Breast epithelium (tissue), 4 donors: Measurements from ENCODE around the gene MOCS1. TPM values are rescaled to one million over a fixed set of nuclear protein-coding genes. Genes with fewer than 3 reads are reported as not detected.
"Not testable (repeated sequence)": the region's sequence is repeated elsewhere in the genome, so short reads cannot be mapped to it uniquely, and the experiment has no call there.

ENCODE experiments used
- DNase-seq, 2 donors: peaks; one replicate each; pipeline ENCODE4 v3.0.0-alpha.2; 2019; ENCODE audit warnings: low spot score in 2 of 2
- H3K27ac ChIP-seq, 2 donors: fragments of 200-600 bp; sonication (generic) in 1 of 2; one replicate each; pipeline ENCODE4 v1.5.1; 2016 to 2019; ENCODE audit warnings: mild to moderate bottlenecking in 1 of 2
- H3K27me3 ChIP-seq, 2 donors: fragments of 200-600 bp; sonication (generic) in 1 of 2; one replicate each; pipeline versions ENCODE4 v1.5.1 to v1.6.0; 2017 to 2019; ENCODE audit warnings: control low read depth in 1 of 2, mild to moderate bottlenecking in 1 of 2
- H3K36me3 ChIP-seq: fragments of 200-600 bp; one replicate; pipeline ENCODE4 v1.5.1; 2019
- H3K4me1 ChIP-seq, 2 donors: fragments of 200-600 bp; sonication (generic); one replicate each; pipeline ENCODE4 v1.5.1; 2016 to 2019; ENCODE audit warnings: control low read depth in 1 of 2
- H3K4me3 ChIP-seq, 3 donors: fragments of 200-600 bp; sonication (generic); 1 replicate in 2 of 3; 2 replicates in 1 of 3; pipeline ENCODE4 v1.5.1; 2016 to 2019; ENCODE audit warnings: mild to moderate bottlenecking in 3 of 3, moderate library complexity in 2 of 3
- H3K9me3 ChIP-seq, 2 donors: fragments of 200-600 bp; sonication (generic) in 1 of 2; one replicate each; pipeline ENCODE4 v1.5.1; 2016 to 2019; ENCODE audit warnings: control low read depth in 1 of 2
- POLR2A ChIP-seq: fragments of 450-650 bp; IDR thresholded peaks from one replicate; pipeline ENCODE4 v1.6.1; 2016; ENCODE audit warnings: antibody characterized with exemption, mild to moderate bottlenecking, moderate library complexity
- POLR2AphosphoS5 ChIP-seq, 3 donors: sonication (generic); formaldehyde crosslinking; IDR thresholded peaks; one replicate each; pipeline ENCODE4 v1.6.1; 2017; ENCODE audit warnings: antibody characterized with exemption in 3 of 3
- intact Hi-C: fragments of 100-400 bp; cut with DNase I; formaldehyde crosslinking; loops from one replicate; pipeline ENCODE4 v1.15.1; 2023; ENCODE audit warnings: low total_unique reads
- total RNA-seq, 3 donors: library from RNA; depleted of rRNA; stranded (reverse); fragments of >200 nt; gene quantifications; one replicate each; pipeline ENCODE4 v1.1.0, GENCODE V29; 2016
- TF ChIP-seq, protein P1 (sequence below), 3 donors: fragments of 450-650 bp; IDR thresholded peaks; one replicate each; pipeline ENCODE4 v1.5.1; 2016 to 2017; ENCODE audit warnings: antibody characterized with exemption in 3 of 3, mild to moderate bottlenecking in 3 of 3, moderate library complexity in 3 of 3

Gene MOCS1
- total RNA-seq, 3 donors from 2014 or later: 23.6 to 78.9 (median 25.3) TPM

DNA sequence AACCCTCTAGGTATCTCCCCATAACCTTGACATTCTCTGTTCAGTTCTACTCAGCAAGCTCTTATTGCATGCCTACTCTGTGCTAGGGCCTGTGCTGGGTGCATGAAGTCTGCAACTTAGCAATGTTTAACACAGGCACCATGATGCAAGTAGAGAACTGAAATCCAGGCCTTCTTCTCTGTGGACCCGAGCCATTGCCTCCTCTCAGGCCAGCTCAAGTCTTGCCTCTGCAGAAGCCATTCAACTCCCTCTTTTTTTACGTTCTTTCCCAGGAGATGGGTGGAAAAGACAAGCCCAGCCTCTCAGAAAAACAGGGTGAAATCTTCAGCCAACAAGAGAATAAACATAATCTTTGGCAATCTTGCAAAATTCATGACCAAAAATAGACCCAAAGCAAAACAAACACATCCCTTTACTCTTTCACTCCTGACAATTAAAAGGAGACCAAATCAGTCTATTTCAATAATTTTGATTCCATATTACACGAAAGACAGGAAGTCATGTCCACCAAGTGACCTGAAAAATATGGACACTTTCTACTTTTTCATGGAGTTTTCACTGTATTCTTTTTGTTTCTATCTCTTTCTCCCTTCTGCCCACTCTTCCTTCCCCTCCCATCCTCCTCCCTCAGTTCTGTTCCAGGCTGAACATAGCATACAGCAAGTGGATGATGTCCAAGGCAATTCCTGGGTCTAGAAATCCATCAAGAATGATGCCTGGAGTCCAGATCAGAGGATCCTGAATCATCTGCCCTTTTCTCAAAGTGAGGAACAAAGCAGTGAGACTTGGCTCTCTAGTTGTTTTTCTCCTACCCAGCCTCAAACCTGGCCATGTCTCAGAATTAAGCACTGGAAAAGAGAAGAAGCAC lies 45.4 kb upstream of the MOCS1 start:
- TF ChIP-seq POLR2AphosphoS5 (IDR thresholded peaks at IDR 0.05): peak in 1 of 3 donors; percentile 33
- TF ChIP-seq, protein P1, sequence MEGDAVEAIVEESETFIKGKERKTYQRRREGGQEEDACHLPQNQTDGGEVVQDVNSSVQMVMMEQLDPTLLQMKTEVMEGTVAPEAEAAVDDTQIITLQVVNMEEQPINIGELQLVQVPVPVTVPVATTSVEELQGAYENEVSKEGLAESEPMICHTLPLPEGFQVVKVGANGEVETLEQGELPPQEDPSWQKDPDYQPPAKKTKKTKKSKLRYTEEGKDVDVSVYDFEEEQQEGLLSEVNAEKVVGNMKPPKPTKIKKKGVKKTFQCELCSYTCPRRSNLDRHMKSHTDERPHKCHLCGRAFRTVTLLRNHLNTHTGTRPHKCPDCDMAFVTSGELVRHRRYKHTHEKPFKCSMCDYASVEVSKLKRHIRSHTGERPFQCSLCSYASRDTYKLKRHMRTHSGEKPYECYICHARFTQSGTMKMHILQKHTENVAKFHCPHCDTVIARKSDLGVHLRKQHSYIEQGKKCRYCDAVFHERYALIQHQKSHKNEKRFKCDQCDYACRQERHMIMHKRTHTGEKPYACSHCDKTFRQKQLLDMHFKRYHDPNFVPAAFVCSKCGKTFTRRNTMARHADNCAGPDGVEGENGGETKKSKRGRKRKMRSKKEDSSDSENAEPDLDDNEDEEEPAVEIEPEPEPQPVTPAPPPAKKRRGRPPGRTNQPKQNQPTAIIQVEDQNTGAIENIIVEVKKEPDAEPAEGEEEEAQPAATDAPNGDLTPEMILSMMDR (IDR thresholded peaks at IDR 0.05): no peak
- H3K4me1 ChIP-seq: no peaks in the 10 kb centered on the region
- no peaks in the 10 kb centered on the region for H3K27me3 ChIP-seq
- DNase-seq: no peak
- H3K4me3 ChIP-seq: no peak overlapping the region
- intact Hi-C loops: no loop called here
- no peaks in the 10 kb centered on the region for H3K36me3 ChIP-seq
- H3K9me3 ChIP-seq: no peaks in the 10 kb centered on the region
- peak overlapping the region in 1 of 2 donors; percentile 44 for H3K27ac ChIP-seq

DNA sequence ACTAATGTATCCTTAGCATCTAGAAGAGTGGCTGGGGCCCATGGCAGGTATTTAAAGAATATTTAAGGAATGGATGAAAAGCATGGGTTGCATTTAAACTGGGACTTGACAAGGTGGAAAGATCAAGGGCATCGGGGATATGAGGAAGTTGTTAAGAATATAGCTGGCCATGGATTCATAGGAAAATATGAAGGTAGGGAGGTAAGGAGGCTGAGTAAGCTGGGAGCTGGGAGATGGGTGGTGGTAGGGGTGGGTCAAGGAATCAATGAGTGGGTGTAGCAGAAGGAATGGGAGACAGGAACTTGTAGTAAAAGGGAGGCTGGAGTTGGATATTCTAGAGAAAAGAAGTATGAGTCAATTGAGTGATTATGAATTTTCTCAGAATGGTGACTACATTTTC lies 44.0 kb upstream of the MOCS1 start:
- no peaks in the 10 kb centered on the region for H3K4me1 ChIP-seq
- no peak for DNase-seq
- TF ChIP-seq POLR2AphosphoS5 (IDR thresholded peaks at IDR 0.05) (no peak), POLR2A (no peak)
- TF ChIP-seq, protein P1 (IDR thresholded peaks at IDR 0.05): no peak
- H3K27me3 ChIP-seq: no peaks in the 10 kb centered on the region
- H3K27ac ChIP-seq: peak overlapping the region in 1 of 2 donors; percentile 38
- no peaks in the 10 kb centered on the region for H3K36me3 ChIP-seq
- intact Hi-C loops: no loop called here
- no peaks in the 10 kb centered on the region for H3K9me3 ChIP-seq
- no peak overlapping the region for H3K4me3 ChIP-seq

DNA sequence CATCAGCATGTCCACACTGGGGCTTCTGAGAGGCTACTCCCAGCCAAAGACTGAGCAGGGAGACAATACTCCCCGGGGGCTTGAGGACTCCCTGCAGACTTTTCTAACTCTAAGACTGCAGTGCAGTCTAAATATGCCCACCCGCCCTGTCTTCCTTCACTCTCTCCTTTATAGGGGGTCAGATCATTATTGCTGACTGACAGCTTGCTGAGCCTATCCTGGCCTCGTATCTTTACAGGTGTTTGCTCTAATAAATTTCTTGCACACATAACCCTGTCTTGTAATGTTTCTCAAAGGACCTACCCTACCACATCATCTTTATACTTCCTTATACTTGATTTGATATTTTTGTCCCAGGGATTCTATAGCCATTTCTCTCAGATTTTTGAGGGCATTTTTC lies 39.4 kb upstream of the MOCS1 start:
- no peak overlapping the region for H3K27ac ChIP-seq
- H3K4me3 ChIP-seq: no peak overlapping the region
- TF ChIP-seq POLR2AphosphoS5 (IDR thresholded peaks at IDR 0.05) (no peak), POLR2A (no peak)
- TF ChIP-seq, protein P1 (IDR thresholded peaks at IDR 0.05): no peak
- DNase-seq: no peak
- no peaks in the 10 kb centered on the region for H3K27me3 ChIP-seq
- no peaks in the 10 kb centered on the region for H3K4me1 ChIP-seq
- no peaks in the 10 kb centered on the region for H3K36me3 ChIP-seq
- no peaks in the 10 kb centered on the region for H3K9me3 ChIP-seq
- intact Hi-C loops: no loop called here

DNA sequence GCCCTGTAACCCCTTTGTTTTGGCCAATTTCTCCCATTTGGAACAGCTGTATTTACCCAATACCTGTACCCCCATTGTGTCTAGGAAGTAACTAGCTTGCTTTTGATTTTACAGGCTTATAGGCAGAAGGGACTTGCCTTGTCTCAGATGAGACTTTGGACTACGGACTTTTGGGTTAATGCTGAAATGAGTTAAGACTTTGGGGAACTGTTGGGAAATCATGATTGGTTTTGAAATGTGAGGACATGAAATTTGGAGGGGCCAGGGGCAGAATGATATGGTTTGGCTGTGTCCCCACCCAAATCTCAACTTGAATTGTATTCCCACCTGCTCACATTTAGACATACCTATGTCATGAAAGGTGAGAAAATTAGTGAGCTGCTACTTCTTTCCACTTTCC lies 38.5 kb upstream of the MOCS1 start:
- H3K36me3 ChIP-seq, H3K9me3 ChIP-seq, DNase-seq, H3K4me1 ChIP-seq, H3K27me3 ChIP-seq, intact Hi-C loops, H3K27ac ChIP-seq, H3K4me3 ChIP-seq: not testable (repeated sequence)

DNA sequence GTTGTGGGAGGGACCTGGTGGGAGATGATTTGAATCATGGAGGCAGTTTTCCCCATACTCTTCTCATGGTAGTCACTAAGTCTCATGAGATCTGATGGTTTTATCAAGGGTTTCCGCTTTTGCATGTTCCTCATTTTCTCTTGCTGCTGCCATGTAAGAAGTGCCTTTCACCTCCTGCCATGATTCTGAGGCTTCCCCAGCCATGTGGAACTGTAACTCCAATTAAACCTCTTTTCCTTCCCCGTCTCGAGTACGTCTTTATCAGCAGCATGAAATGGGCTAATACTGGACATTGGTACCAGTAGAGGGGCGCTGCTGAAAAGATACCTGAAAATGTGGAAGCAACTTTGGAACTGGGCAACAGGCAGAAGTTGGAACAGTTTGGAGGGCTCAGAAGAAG lies 36.9 kb upstream of the MOCS1 start:
- H3K9me3 ChIP-seq, H3K4me3 ChIP-seq, H3K27me3 ChIP-seq, H3K27ac ChIP-seq, H3K4me1 ChIP-seq, H3K36me3 ChIP-seq, intact Hi-C loops, DNase-seq: not testable (repeated sequence)

DNA sequence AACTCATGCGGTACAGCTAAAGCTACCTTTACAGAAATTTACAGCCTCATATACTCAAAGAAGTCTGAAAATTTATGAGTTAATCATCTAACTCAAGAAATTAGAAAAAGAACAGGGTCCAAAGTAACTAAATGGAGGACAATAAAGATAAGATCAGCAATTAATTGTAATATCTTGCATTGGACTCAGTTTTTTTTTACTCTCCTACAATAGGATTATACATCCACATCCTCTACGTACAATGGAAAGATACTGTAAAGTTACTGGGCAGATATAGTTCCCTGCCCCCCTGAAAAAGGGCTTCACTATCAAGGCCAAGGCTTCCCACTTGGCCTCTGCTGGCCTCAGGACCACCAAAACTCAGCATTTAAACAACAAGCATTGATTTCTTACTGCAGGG lies 31.5 kb upstream of the MOCS1 start:
- Histone ChIP-seq H3K9me3 (no peaks in the 10 kb centered on the region), H3K4me3 (no peak overlapping the region), H3K36me3 (no peaks in the 10 kb centered on the region), H3K27me3 (no peaks in the 10 kb centered on the region), H3K27ac (no peak overlapping the region), H3K4me1 (no peaks in the 10 kb centered on the region)
- DNase-seq: no peak
- intact Hi-C loops: no loop called here
- TF ChIP-seq POLR2AphosphoS5 (IDR thresholded peaks at IDR 0.05) (no peak), POLR2A (no peak)
- TF ChIP-seq, protein P1 (IDR thresholded peaks at IDR 0.05): no peak
